Naive B cell (primary cell): ENCODE results near the gene RIMS4. TPM values are rescaled to one million over a fixed set of nuclear protein-coding genes. Genes with fewer than 3 reads are reported as not detected.

Source experiments
- ATAC-seq, 2 donors: fragments of 150-1000 bp; cut with Tn5 transposase; 2 replicates each; pipeline ENCODE4 v1.10.0; 2021; ENCODE audit warnings: low read depth in 2 of 2, mild to moderate bottlenecking in 2 of 2, moderate library complexity in 2 of 2
- DNase-seq: peaks from one replicate; pipeline ENCODE4 v3.0.0; 2022
- H3K27ac Mint-ChIP-seq, 6 donors: one replicate each; pipeline ENCODE4 v1.8.0; 2020 to 2022; ENCODE audit warnings: mild to moderate bottlenecking in 6 of 6, mixed read lengths in 6 of 6, moderate library complexity in 5 of 6, inconsistent platforms in 2 of 6
- H3K27me3 Mint-ChIP-seq, 3 donors: one replicate each; pipeline ENCODE4 v1.8.0; 2021 to 2022; ENCODE audit warnings: mixed read lengths in 3 of 3, mild to moderate bottlenecking in 1 of 3
- H3K36me3 Mint-ChIP-seq, 2 donors: one replicate each; pipeline ENCODE4 v1.8.0; 2020 to 2022; ENCODE audit warnings: mixed read lengths in 2 of 2, inconsistent platforms in 1 of 2, mild to moderate bottlenecking in 1 of 2
- H3K4me1 Mint-ChIP-seq, 3 donors: one replicate each; pipeline ENCODE4 v1.8.0; 2020 to 2022; ENCODE audit warnings: mixed read lengths in 3 of 3, inconsistent platforms in 1 of 3, mild to moderate bottlenecking in 1 of 3, moderate library complexity in 1 of 3
- H3K4me3 Mint-ChIP-seq, 8 donors: one replicate each; pipeline ENCODE4 v1.8.0; 2020 to 2022; ENCODE audit warnings: mild to moderate bottlenecking in 8 of 8, mixed read lengths in 8 of 8, moderate library complexity in 8 of 8, inconsistent platforms in 2 of 8
- H3K9me3 Mint-ChIP-seq, 7 donors: one replicate each; pipeline ENCODE4 v1.8.0; 2020 to 2022; ENCODE audit warnings: mixed read lengths in 7 of 7, mild to moderate bottlenecking in 5 of 7, inconsistent platforms in 2 of 7, moderate library complexity in 1 of 7
- polyA plus RNA-seq, 6 donors: library from polyadenylated mRNA; unstranded; fragments of 300-500 nt; fragmentation: Illumina TruSeq; gene quantifications; one replicate each; pipeline ENCODE4 v1.2.3, GENCODE V29; 2021; ENCODE audit warnings: low read depth in 6 of 6

The RIMS4 gene
- polyA plus RNA-seq, 6 donors from 2014 or later: not detected

DNA sequence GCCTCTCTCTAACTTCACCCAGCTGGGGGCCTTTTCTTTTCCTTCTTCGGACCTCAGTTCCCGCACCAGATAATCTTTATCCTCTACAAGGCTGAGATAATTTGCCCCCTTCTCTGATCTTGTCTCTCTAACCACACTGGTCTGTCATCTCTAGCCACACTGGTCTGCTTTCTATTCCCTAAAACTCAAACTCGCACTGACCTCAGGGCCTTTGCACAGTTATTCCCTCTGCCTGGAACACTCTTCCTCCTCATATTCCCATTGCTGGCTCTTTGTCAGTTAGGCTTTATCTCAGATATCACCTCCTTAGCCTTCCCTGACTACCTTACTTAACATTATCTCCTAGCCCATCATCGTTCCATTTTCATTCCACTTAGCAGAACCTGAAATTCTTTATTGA is 7.6 kb downstream of the RIMS4 start:
- Mint-ChIP-seq H3K27me3 (peaks cover 39 to 46% (median 40%) of the 10 kb centered on the region in 3 donors), H3K9me3 (no peaks in the 10 kb centered on the region), H3K4me1 (no peaks in the 10 kb centered on the region), H3K4me3 (no peak overlapping the region), H3K36me3 (no peaks in the 10 kb centered on the region), H3K27ac (no peak overlapping the region)
- no peak for ATAC-seq
- no peak for DNase-seq

DNA sequence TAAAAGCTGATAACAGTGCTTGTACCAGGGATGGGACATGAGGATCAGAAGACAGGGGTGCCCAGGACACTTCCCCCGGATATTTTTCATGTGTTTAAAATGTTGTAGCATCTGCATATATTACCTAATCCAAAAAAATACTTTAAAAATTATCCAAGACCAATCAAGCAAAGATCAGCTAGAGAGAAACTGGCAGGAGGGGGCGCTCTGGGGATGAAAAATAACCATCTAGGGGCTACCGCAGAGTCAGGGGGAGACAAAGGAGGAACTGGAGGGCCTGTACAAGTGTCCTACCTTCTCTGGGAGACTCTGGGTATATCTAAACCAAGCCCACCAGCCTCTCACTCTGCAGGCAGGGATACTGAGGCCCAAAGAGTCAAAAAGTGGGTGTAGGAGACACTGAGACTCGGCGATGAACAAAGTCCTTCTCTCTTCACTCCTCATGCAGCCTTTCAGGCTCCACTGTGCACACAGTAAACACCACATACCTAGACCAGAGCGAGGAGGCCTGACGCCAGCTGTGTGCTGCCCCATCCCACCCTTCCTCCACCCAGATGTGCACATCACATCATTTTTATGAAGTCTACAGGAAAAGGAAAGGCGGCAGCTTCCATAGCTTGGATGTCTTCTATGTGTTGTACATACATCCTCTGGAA is 9.8 kb downstream of the RIMS4 start:
- no peak for ATAC-seq
- H3K36me3 Mint-ChIP-seq: no peaks in the 10 kb centered on the region
- H3K27ac Mint-ChIP-seq: no peak overlapping the region
- DNase-seq: no peak
- no peak overlapping the region for H3K4me3 Mint-ChIP-seq
- no peaks in the 10 kb centered on the region for H3K9me3 Mint-ChIP-seq
- peaks cover 23 to 53% (median 50%) of the 10 kb centered on the region in 3 donors for H3K27me3 Mint-ChIP-seq
- H3K4me1 Mint-ChIP-seq: no peaks in the 10 kb centered on the region

DNA sequence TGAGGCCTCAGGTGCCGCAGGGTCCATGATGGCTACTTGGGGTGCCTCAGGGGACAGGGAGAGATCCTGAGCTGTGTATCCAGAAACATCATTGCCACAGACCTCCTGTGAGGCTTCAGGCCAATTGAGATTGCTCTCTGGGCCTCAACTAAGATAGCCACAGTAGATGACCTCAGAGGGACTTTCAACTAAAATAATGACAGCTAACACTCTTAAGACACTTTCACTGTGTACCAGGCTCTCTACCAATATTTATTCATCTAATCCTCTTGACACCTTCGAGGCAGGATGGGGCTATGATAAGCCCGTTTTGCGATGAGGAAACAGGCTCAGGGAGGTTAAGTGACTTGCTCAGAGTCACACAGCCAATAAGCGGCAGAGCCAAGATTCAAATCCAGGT is 10.7 kb downstream of the RIMS4 start:
- H3K4me1 Mint-ChIP-seq: no peaks in the 10 kb centered on the region
- H3K27me3 Mint-ChIP-seq: peaks cover 20 to 57% (median 44%) of the 10 kb centered on the region in 3 donors
- ATAC-seq (no peak), DNase-seq (no peak)
- H3K36me3 Mint-ChIP-seq: no peaks in the 10 kb centered on the region
- no peak overlapping the region for H3K27ac Mint-ChIP-seq
- no peaks in the 10 kb centered on the region for H3K9me3 Mint-ChIP-seq
- no peak overlapping the region for H3K4me3 Mint-ChIP-seq

DNA sequence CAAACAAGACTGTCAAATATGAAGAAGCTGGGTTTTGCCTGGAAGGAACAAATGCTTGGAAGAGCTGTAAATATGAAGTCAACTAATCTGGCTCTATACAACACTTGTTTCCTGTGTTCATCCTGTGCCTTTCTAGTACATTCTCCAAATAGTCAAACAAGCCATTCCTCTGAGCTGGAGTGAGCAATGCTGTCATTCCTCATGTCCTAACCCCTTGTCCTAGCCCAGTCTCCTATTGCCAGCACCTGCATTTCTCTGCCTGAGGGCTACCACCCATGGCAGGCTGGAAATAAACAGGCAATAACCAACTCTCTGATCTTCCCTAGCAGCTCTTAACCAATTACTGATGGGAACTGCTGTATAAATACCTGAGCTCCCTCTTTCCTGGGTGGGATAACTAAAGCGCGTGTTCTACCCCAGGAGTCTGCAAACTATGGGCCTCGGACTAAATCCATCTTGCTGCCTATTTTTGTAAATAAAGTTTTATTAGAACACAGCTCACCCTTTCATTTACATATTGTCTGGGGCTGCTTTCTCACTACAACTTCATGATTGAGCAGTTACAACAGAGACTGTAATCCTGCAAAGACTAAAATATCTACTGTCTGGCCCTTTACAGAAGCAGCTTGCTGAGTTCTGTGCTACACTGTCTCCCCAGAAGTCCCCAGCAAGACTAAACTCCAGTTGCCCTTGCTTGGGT is 13.4 kb downstream of the RIMS4 start:
- DNase-seq: no peak
- no peaks in the 10 kb centered on the region for H3K36me3 Mint-ChIP-seq
- no peak for ATAC-seq
- H3K27ac Mint-ChIP-seq: no peak overlapping the region
- H3K4me3 Mint-ChIP-seq: no peak overlapping the region
- no peaks in the 10 kb centered on the region for H3K9me3 Mint-ChIP-seq
- no peaks in the 10 kb centered on the region for H3K4me1 Mint-ChIP-seq
- peaks cover 2 to 38% (median 30%) of the 10 kb centered on the region in 3 donors for H3K27me3 Mint-ChIP-seq

DNA sequence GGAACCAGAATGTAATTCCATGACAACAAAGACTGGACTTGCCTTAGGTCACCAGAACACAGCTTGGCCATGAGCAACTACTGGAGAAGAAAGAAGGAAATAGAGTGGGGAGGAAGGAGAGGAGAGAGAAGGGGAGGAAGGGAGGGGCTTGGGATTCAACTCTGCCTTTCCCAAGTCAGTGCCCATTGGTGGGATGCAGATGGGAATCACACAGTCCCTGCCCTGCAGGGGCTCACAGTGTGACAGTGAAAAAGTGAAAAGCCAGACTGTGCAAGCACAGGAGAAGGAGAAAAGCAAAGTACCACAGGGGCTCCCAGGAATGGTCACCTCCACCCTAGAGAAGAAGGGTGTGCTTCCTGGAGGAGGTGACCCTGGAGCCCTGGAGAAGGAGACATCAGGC is 14.0 kb downstream of the RIMS4 start:
- Mint-ChIP-seq H3K4me3 (no peak overlapping the region), H3K4me1 (no peaks in the 10 kb centered on the region), H3K9me3 (no peaks in the 10 kb centered on the region), H3K36me3 (no peaks in the 10 kb centered on the region), H3K27me3 (peaks cover 5 to 38% (median 35%) of the 10 kb centered on the region in 3 donors), H3K27ac (no peak overlapping the region)
- ATAC-seq: no peak
- no peak for DNase-seq

DNA sequence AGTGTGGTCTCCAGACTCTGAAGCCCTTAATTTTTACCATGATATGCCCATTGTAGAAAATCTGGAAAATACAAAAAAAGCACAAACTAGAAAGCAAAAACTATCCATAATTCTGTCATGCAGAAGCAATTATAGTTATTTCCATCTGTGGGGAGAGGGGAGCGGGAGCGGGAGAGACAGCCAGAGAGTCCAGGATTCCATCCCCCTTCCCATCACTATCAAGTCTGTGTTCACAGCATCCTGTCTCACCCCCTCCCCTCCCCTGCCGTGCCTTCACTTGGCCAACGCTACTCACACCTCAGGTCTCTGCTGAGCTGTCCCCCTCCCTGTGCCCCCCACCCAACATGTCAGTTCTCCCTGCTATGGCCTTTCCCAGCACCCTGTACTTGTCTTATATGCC is 14.5 kb downstream of the RIMS4 start:
- DNase-seq (no peak), ATAC-seq (no peak)
- H3K4me1 Mint-ChIP-seq: no peaks in the 10 kb centered on the region
- no peaks in the 10 kb centered on the region for H3K9me3 Mint-ChIP-seq
- no peak overlapping the region for H3K4me3 Mint-ChIP-seq
- H3K36me3 Mint-ChIP-seq: no peaks in the 10 kb centered on the region
- H3K27me3 Mint-ChIP-seq: peaks cover 5 to 38% (median 35%) of the 10 kb centered on the region in 3 donors
- H3K27ac Mint-ChIP-seq: no peak overlapping the region

DNA sequence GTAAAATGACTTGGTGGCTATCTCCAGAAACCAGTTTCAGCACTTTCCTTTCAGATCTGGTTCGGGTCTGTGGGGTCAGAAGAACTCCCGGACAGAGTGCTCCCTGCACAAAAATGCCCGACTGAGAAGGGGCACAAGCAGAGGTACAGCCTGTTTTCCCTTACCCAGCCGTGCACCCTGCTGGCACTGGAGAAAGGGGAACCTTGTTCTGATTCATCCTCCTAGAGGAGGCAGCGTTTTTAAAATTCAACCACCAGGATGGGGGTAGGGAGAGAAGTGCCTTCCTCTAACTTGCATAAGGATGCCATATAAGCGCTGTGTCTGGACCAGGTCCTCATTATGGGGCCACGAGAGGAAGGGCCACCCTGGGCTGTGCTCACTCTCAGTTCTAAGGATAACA is 17.6 kb downstream of the RIMS4 start:
- H3K4me1 Mint-ChIP-seq: no peaks in the 10 kb centered on the region
- no peak overlapping the region for H3K4me3 Mint-ChIP-seq
- H3K9me3 Mint-ChIP-seq: no peaks in the 10 kb centered on the region
- H3K27me3 Mint-ChIP-seq: peaks cover 11 to 41% (median 41%) of the 10 kb centered on the region in 3 donors
- no peaks in the 10 kb centered on the region for H3K36me3 Mint-ChIP-seq
- no peak overlapping the region for H3K27ac Mint-ChIP-seq
- ATAC-seq: no peak
- no peak for DNase-seq

DNA sequence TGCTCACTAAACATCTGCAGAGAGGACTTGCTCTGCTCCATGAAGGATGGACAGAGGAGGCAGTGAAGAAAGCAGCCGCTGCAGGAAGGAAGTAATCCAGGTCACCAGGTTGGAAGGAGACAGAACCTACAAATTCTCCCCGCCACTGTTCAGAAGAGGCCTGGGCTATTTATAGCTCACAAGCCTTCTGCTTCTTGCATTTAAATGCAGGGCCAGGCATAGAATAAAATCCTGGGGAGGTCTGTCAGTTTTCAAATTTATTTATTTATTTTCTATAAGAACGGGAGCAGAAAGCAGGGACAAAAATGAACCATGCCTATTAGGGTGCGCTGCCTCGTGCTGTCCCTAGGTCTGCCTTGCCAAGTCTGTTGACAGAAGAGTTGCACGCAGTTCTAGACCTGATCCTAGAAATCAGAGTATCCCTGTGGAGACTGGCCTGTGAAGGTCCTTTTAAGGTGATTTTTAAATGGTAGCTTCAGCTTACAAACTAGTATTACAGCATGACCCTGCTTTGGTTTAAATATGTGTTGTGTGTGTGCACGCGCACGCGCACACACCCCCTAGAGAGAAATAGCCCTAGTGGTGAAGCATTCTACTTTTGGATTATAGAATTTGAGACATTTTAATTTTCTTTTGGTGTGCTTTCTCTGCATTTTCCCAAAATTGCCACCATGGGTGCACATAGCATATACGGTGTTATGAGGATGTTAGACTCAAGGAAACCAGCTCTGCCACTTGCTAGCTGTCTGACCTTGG is 19.5 kb downstream of the RIMS4 start:
- Mint-ChIP-seq H3K27ac (no peak overlapping the region), H3K4me3 (no peak overlapping the region), H3K36me3 (no peaks in the 10 kb centered on the region), H3K9me3 (no peaks in the 10 kb centered on the region), H3K4me1 (no peaks in the 10 kb centered on the region), H3K27me3 (peaks cover 21 to 38% (median 37%) of the 10 kb centered on the region in 3 donors)
- DNase-seq: no peak
- ATAC-seq: no peak

DNA sequence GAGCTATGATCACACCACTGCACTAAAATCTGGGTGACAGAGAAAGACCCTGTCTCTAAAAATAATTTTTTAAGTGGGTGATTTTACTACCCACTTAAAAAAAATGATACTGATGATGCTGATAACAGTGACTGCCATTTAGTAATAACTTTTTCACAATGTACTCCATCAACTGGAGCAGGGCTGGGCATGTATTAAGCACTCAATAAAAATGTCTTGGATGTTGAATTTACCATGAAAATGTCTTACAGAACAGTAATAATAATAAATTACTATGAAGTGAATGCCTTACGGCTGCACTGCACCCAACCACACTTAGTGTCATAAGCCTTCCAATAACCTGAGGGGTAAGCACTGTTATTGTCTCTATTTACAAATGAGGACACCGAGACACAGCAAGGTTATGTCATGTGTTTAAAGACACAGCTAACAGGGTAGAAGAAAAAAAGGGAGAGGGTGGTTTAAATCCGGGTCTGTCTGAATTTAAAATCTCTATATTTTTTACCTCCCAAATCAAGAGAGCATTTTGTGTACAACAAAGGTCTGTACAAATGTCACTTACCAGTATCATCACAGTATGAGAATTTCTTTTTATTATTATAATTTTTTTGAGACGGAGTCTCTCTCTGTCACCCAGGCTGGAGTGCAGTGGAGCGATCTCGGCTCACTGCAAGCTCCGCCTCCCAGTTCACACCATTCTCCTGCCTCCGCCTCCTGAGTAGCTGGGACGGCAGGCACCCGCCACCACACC is 21.5 kb downstream of the RIMS4 start:
- H3K4me1 Mint-ChIP-seq: no peaks in the 10 kb centered on the region

DNA sequence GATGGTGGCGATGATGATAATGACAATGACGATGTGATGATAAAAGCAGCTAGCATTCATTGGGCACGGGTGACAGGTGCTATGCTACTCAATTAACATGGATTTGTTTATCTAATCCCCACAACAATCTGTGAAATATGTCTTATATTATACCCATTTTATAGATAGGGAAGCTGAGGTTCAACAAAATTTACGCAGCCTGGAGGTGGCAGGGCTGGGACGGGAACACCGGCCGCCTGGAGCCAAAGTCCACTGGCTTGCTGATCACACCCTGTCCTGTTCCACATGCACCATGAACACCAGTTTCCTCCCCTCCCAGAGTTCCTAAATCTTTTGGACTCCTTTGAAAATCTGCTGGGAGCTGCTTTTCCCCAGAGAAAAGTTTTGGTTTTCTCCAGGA is 23.0 kb downstream of the RIMS4 start:
- Mint-ChIP-seq H3K4me1 (no peaks in the 10 kb centered on the region), H3K27me3 (peaks cover 21 to 45% (median 39%) of the 10 kb centered on the region in 3 donors)
- ATAC-seq: no peak

More for the DNA sequence above, 21.5 kb downstream of the RIMS4 start:
- H3K9me3 Mint-ChIP-seq: no peaks in the 10 kb centered on the region
- H3K27ac Mint-ChIP-seq: no peak overlapping the region
- H3K27me3 Mint-ChIP-seq: peaks cover 21 to 44% (median 39%) of the 10 kb centered on the region in 3 donors
- H3K36me3 Mint-ChIP-seq: no peaks in the 10 kb centered on the region
- DNase-seq (no peak), ATAC-seq (no peak)
- no peak overlapping the region for H3K4me3 Mint-ChIP-seq

DNA sequence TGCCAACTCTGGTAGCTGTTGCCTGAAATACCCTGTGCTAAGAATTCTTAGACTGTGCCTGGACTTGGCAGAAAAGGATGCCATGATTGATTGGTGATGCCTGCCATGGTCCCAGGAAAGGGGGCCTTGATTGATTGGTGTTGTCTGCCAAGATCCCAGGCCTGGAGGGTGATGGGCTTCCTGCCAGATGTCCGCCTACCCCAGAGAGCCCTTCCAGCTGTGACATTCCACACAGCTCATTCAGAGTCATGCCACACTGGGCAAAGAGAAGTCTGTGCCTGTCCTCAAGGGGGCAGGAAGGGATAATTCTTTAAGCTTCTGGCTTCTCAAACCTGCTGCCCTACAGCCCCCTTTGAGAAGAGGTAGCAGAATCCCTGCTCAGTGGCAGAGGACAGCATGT is 24.6 kb downstream of the RIMS4 start:
- ATAC-seq (no peak), DNase-seq (no peak)
- H3K27ac Mint-ChIP-seq: no peak overlapping the region
- no peaks in the 10 kb centered on the region for H3K36me3 Mint-ChIP-seq
- no peak overlapping the region for H3K4me3 Mint-ChIP-seq
- H3K27me3 Mint-ChIP-seq: peaks cover 19 to 53% (median 51%) of the 10 kb centered on the region in 3 donors
- H3K9me3 Mint-ChIP-seq: peaks cover 0 to 5% (median 0%) of the 10 kb centered on the region in 7 donors
- H3K4me1 Mint-ChIP-seq: no peaks in the 10 kb centered on the region

More for the DNA sequence above, 23.0 kb downstream of the RIMS4 start:
- no peak overlapping the region for H3K27ac Mint-ChIP-seq
- H3K36me3 Mint-ChIP-seq: no peaks in the 10 kb centered on the region
- no peaks in the 10 kb centered on the region for H3K9me3 Mint-ChIP-seq
- DNase-seq: no peak
- no peak overlapping the region for H3K4me3 Mint-ChIP-seq

DNA sequence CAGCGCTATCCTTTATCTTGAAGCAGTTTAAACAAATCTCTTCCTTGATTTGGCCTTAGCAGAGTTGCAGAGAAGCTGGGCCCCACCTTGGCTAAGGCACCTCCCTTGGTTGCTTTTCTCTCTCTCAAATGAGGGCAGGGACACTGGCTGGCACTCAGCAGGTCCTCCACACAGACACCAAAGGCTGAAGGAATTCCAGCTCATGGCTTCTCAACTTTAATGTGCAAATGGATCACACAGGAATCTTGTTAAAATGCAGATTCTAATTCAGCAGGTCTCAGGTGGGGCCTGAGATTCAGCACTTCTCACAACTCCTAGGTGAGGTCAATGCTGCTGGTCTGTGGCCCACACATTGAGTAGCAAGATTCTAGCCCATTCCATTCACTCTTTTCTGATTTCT is 25.7 kb downstream of the RIMS4 start:
- ATAC-seq (no peak), DNase-seq (no peak)
- Mint-ChIP-seq H3K9me3 (peaks cover 0 to 5% (median 0%) of the 10 kb centered on the region in 7 donors), H3K36me3 (no peaks in the 10 kb centered on the region), H3K4me1 (no peaks in the 10 kb centered on the region), H3K27me3 (peaks cover 15 to 55% (median 51%) of the 10 kb centered on the region in 3 donors), H3K27ac (no peak overlapping the region), H3K4me3 (no peak overlapping the region)

DNA sequence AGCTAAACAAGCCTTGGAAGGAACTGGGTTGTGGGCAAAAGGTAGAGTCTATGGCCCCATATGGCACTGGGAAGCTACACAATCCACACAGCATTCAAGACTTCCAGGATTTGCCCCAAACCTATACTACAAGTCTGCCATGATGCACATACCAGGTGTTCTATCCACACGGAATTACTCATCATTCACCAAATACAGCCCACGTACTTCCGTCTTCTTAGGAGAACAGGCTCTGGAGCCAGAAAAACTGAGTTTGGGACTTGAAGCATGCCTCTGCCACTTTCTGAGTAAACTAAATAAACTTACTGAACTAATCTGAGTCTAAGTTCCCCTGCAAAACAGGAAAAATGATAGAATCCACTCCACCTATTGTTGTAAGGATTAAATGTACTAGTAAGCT is 28.6 kb downstream of the RIMS4 start:
- Mint-ChIP-seq H3K27ac (no peak overlapping the region), H3K9me3 (peaks cover 0 to 5% (median 0%) of the 10 kb centered on the region in 7 donors), H3K4me1 (no peaks in the 10 kb centered on the region), H3K27me3 (peaks cover 22 to 55% (median 49%) of the 10 kb centered on the region in 3 donors), H3K36me3 (no peaks in the 10 kb centered on the region), H3K4me3 (no peak overlapping the region)
- no peak for ATAC-seq
- no peak for DNase-seq
